Upper lobe of left lung (tissue), 4 donors: ENCODE results near the gene ATXN1.

Experiments
- POLR2A ChIP-seq, 4 donors: fragments of 450-650 bp; IDR thresholded peaks; one replicate each; pipeline ENCODE4 v1.5.1; 2016 to 2017; ENCODE audit warnings: antibody characterized with exemption in 4 of 4, mild to moderate bottlenecking in 2 of 4
- POLR2AphosphoS5 ChIP-seq, 2 donors: sonication (generic); formaldehyde crosslinking; IDR thresholded peaks; one replicate each; pipeline ENCODE4 v1.5.1; 2017; ENCODE audit warnings: antibody characterized with exemption in 2 of 2
- TF ChIP-seq, protein P1 (sequence below), 6 experiments: fragments of 450-650 bp in 4 of 6; fragments of 200-600 bp in 2 of 6; sonication (generic) in 2 of 6; IDR thresholded peaks; one replicate each; pipeline ENCODE4 v1.5.1; 2016 to 2019; ENCODE audit warnings: antibody characterized with exemption in 6 of 6

DNA sequence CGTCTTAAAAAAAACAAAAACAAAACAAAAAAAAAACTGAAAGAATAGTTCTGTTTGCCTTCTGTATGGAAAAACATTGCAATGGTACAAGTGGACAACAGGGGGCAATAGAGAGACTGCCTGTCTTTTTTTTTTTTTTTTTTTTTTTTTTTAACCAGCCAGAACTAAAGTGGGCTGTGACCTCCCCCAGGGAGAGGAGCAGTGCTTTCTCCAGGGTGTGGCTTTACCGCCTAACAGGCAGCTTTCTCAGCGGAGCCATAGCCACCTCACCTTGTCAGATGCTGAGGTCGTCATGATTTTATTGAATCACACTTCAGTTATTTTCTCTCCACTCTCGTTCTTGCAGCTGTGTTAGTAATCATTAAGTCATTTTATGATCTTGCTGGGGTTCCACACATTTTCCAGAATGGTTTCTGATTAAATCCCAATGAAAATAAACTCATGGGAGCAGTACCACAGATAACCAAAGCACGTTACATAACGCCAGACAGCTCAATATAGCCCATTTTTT, 444.5 kb downstream of the ATXN1 start:
- TF ChIP-seq POLR2A (IDR thresholded peaks at IDR 0.05) (no peak), POLR2AphosphoS5 (IDR thresholded peaks at IDR 0.05) (no peak)
- TF ChIP-seq, protein P1, sequence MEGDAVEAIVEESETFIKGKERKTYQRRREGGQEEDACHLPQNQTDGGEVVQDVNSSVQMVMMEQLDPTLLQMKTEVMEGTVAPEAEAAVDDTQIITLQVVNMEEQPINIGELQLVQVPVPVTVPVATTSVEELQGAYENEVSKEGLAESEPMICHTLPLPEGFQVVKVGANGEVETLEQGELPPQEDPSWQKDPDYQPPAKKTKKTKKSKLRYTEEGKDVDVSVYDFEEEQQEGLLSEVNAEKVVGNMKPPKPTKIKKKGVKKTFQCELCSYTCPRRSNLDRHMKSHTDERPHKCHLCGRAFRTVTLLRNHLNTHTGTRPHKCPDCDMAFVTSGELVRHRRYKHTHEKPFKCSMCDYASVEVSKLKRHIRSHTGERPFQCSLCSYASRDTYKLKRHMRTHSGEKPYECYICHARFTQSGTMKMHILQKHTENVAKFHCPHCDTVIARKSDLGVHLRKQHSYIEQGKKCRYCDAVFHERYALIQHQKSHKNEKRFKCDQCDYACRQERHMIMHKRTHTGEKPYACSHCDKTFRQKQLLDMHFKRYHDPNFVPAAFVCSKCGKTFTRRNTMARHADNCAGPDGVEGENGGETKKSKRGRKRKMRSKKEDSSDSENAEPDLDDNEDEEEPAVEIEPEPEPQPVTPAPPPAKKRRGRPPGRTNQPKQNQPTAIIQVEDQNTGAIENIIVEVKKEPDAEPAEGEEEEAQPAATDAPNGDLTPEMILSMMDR (IDR thresholded peaks at IDR 0.05): peak in 5 of 6 experiments; percentile 17 to 68 (median 40)
